Stimulated activated naive B cell treated with anti-CD40 and anti-IgM and Interleukin-4, amounts not matched to agents 10 μg/mL and 1 μg/mL and 100 μg/mL, for 72 hours (primary cell): ENCODE measurements around the gene DMRT1.

Source experiments
- ATAC-seq, 2 donors: fragments of 150-1000 bp; cut with Tn5 transposase; replicated peaks; 2 replicates each; pipeline ENCODE4 v1.10.0; 2021; ENCODE audit warnings: moderate library complexity in 1 of 2
- DNase-seq: peaks from one replicate; pipeline ENCODE4 v3.0.0; 2021
- H3K27ac Mint-ChIP-seq: one replicate; pipeline ENCODE4 v1.8.0; 2022; ENCODE audit warnings: mild to moderate bottlenecking, mixed read lengths
- H3K27me3 Mint-ChIP-seq, 2 donors: one replicate each; pipeline ENCODE4 v1.8.0; 2022; ENCODE audit warnings: mixed read lengths in 2 of 2
- H3K36me3 Mint-ChIP-seq, 2 donors: one replicate each; pipeline ENCODE4 v1.8.0; 2022; ENCODE audit warnings: mixed read lengths in 2 of 2, mild to moderate bottlenecking in 1 of 2
- H3K4me1 Mint-ChIP-seq, 2 donors: one replicate each; pipeline ENCODE4 v1.8.0; 2022; ENCODE audit warnings: mixed read lengths in 2 of 2, mild to moderate bottlenecking in 1 of 2
- H3K4me3 Mint-ChIP-seq, 2 donors: one replicate each; pipeline ENCODE4 v1.8.0; 2022; ENCODE audit warnings: mild to moderate bottlenecking in 2 of 2, mixed read lengths in 2 of 2, moderate library complexity in 1 of 2
- H3K9me3 Mint-ChIP-seq, 2 donors: one replicate each; pipeline ENCODE4 v1.8.0; 2022; ENCODE audit warnings: mixed read lengths in 2 of 2, mild to moderate bottlenecking in 1 of 2

DMRT1 gene

GRCh38 chr9:959914-960313, 118.4 kb downstream of the DMRT1 start:
- no peak overlapping the region for H3K27ac Mint-ChIP-seq
- no peaks in the 10 kb centered on the region for H3K4me1 Mint-ChIP-seq
- H3K4me3 Mint-ChIP-seq, result no peak overlapping the region
- peaks cover 37 to 44% of the 10 kb centered on the region in 2 donors for H3K27me3 Mint-ChIP-seq
- ATAC-seq, result no peak
- no peaks in the 10 kb centered on the region for H3K36me3 Mint-ChIP-seq
- DNase-seq, result no peak
- H3K9me3 Mint-ChIP-seq, result no peaks in the 10 kb centered on the region

- H3K9me3 Mint-ChIP-seq, result no peaks in the 10 kb centered on the region
- no peaks in the 10 kb centered on the region for H3K4me1 Mint-ChIP-seq
- ATAC-seq (no peak), DNase-seq (no peak)
- H3K36me3 Mint-ChIP-seq, result no peaks in the 10 kb centered on the region
- H3K27me3 Mint-ChIP-seq, result peaks cover 44 to 52% of the 10 kb centered on the region in 2 donors
- no peak overlapping the region for H3K27ac Mint-ChIP-seq
- H3K4me3 Mint-ChIP-seq, result no peak overlapping the region
These were observed 120.5 kb downstream of the DMRT1 start for GRCh38 chr9:962023-962422.

GRCh38 chr9:965497-965896, 124.0 kb downstream of the DMRT1 start:
- Mint-ChIP-seq H3K27me3 (peaks cover 64 to 75% of the 10 kb centered on the region in 2 donors), H3K4me1 (peaks cover 9 to 19% of the 10 kb centered on the region in 2 donors), H3K36me3 (peaks cover 0 to 4% of the 10 kb centered on the region in 2 donors), H3K9me3 (peaks cover 0 to 2% of the 10 kb centered on the region in 2 donors), H3K4me3 (no peak overlapping the region), H3K27ac (no peak overlapping the region)
- no peak for DNase-seq
- no peak for ATAC-seq

- ATAC-seq, result no peak
- DNase-seq, result no peak
These were observed 125.4 kb downstream of the DMRT1 start for GRCh38 chr9:966870-967269.

GRCh38 chr9:967436-967835, 125.9 kb downstream of the DMRT1 start:
- no peak overlapping the region for H3K27ac Mint-ChIP-seq
- no peak overlapping the region for H3K4me3 Mint-ChIP-seq
- peaks cover 10 to 23% of the 10 kb centered on the region in 2 donors for H3K4me1 Mint-ChIP-seq
- peaks cover 0 to 4% of the 10 kb centered on the region in 2 donors for H3K36me3 Mint-ChIP-seq
- ATAC-seq (no peak), DNase-seq (no peak)
- H3K9me3 Mint-ChIP-seq, result peaks cover 0 to 2% of the 10 kb centered on the region in 2 donors
- H3K27me3 Mint-ChIP-seq, result peaks cover 55 to 74% of the 10 kb centered on the region in 2 donors

More at GRCh38 chr9:966870-967269, 125.4 kb downstream of the DMRT1 start:
- H3K9me3 Mint-ChIP-seq, result peaks cover 0 to 2% of the 10 kb centered on the region in 2 donors
- peaks cover 9 to 19% of the 10 kb centered on the region in 2 donors for H3K4me1 Mint-ChIP-seq
- no peak overlapping the region for H3K27ac Mint-ChIP-seq
- H3K36me3 Mint-ChIP-seq, result peaks cover 0 to 4% of the 10 kb centered on the region in 2 donors
- peaks cover 55 to 72% of the 10 kb centered on the region in 2 donors for H3K27me3 Mint-ChIP-seq
- no peak overlapping the region for H3K4me3 Mint-ChIP-seq

- Mint-ChIP-seq H3K4me1 (peaks cover 13 to 30% of the 10 kb centered on the region in 2 donors), H3K27me3 (peaks cover 55 to 75% of the 10 kb centered on the region in 2 donors), H3K4me3 (no peak overlapping the region), H3K9me3 (peaks cover 0 to 2% of the 10 kb centered on the region in 2 donors), H3K27ac (peak overlapping the region; percentile 7), H3K36me3 (peaks cover 0 to 4% of the 10 kb centered on the region in 2 donors)
- DNase-seq, result no peak
- ATAC-seq, result no peak
These were observed 126.6 kb downstream of the DMRT1 start for GRCh38 chr9:967903-968641.

- ATAC-seq (no peak), DNase-seq (no peak)
- H3K9me3 Mint-ChIP-seq, result peaks cover 0 to 2% of the 10 kb centered on the region in 2 donors
- H3K27ac Mint-ChIP-seq, result peak overlapping the region; percentile 69
- H3K36me3 Mint-ChIP-seq, result peaks cover 0 to 4% of the 10 kb centered on the region in 2 donors
- H3K4me3 Mint-ChIP-seq, result peak overlapping the region in 1 of 2 donors; percentile 46
- H3K27me3 Mint-ChIP-seq, result peaks cover 65 to 79% of the 10 kb centered on the region in 2 donors
- peaks cover 21 to 43% of the 10 kb centered on the region in 2 donors for H3K4me1 Mint-ChIP-seq
These were observed 128.0 kb downstream of the DMRT1 start for GRCh38 chr9:969310-970150.

- no peak for DNase-seq
- Mint-ChIP-seq H3K27ac (peak overlapping the region; percentile 71), H3K4me1 (peaks cover 21 to 50% of the 10 kb centered on the region in 2 donors), H3K36me3 (peaks cover 0 to 4% of the 10 kb centered on the region in 2 donors), H3K27me3 (peaks cover 71 to 85% of the 10 kb centered on the region in 2 donors), H3K9me3 (peaks cover 0 to 2% of the 10 kb centered on the region in 2 donors), H3K4me3 (peak overlapping the region; percentile 36 to 37)
- ATAC-seq, result no peak
These were observed 128.9 kb downstream of the DMRT1 start for GRCh38 chr9:970151-970996.

- Mint-ChIP-seq H3K36me3 (peaks cover 0 to 4% of the 10 kb centered on the region in 2 donors), H3K9me3 (peaks cover 0 to 2% of the 10 kb centered on the region in 2 donors), H3K27me3 (peaks cover 73 to 88% of the 10 kb centered on the region in 2 donors), H3K4me1 (peaks cover 21 to 50% of the 10 kb centered on the region in 2 donors), H3K27ac (peak overlapping the region; percentile 85), H3K4me3 (peak overlapping the region in 1 of 2 donors; percentile 59)
- ATAC-seq (no peak), DNase-seq (no peak)
These were observed 130.5 kb downstream of the DMRT1 start for GRCh38 chr9:971901-972500.

- ATAC-seq (no peak), DNase-seq (no peak)
- peaks cover 0 to 2% of the 10 kb centered on the region in 2 donors for H3K9me3 Mint-ChIP-seq
- H3K27ac Mint-ChIP-seq, result peak overlapping the region; percentile 85
- H3K36me3 Mint-ChIP-seq, result peaks cover 0 to 4% of the 10 kb centered on the region in 2 donors
- peaks cover 21 to 46% of the 10 kb centered on the region in 2 donors for H3K4me1 Mint-ChIP-seq
- H3K27me3 Mint-ChIP-seq, result peaks cover 71 to 86% of the 10 kb centered on the region in 2 donors
- H3K4me3 Mint-ChIP-seq, result peak overlapping the region in 1 of 2 donors; percentile 46
These were observed 131.2 kb downstream of the DMRT1 start for GRCh38 chr9:972501-973294.

- H3K4me3 Mint-ChIP-seq, result peak overlapping the region; percentile 0 to 46
- H3K27me3 Mint-ChIP-seq, result peaks cover 73 to 88% of the 10 kb centered on the region in 2 donors
- peak overlapping the region; percentile 85 for H3K27ac Mint-ChIP-seq
These were observed 131.9 kb downstream of the DMRT1 start for GRCh38 chr9:973295-973834.

More at GRCh38 chr9:973295-973834, 131.9 kb downstream of the DMRT1 start:
- ATAC-seq, result no peak
- H3K4me1 Mint-ChIP-seq, result peaks cover 18 to 41% of the 10 kb centered on the region in 2 donors
- no peaks in the 10 kb centered on the region for H3K9me3 Mint-ChIP-seq
- peaks cover 0 to 4% of the 10 kb centered on the region in 2 donors for H3K36me3 Mint-ChIP-seq
- DNase-seq, result no peak
